ENCODE measurements around the gene GGCT.

- TF ChIP-seq CTCF (IDR thresholded peaks at IDR 0.05) = no peak
- TF ChIP-seq POLR2A (IDR thresholded peaks at IDR 0.05) = no peak
Measured at GRCh38 chr7:30513762-30514161, 9.1 kb upstream of the GGCT start.

All from testis (tissue), 2 donors.